Measurements from ENCODE around the gene BCL2L13.

BCL2L13 gene

DNA sequence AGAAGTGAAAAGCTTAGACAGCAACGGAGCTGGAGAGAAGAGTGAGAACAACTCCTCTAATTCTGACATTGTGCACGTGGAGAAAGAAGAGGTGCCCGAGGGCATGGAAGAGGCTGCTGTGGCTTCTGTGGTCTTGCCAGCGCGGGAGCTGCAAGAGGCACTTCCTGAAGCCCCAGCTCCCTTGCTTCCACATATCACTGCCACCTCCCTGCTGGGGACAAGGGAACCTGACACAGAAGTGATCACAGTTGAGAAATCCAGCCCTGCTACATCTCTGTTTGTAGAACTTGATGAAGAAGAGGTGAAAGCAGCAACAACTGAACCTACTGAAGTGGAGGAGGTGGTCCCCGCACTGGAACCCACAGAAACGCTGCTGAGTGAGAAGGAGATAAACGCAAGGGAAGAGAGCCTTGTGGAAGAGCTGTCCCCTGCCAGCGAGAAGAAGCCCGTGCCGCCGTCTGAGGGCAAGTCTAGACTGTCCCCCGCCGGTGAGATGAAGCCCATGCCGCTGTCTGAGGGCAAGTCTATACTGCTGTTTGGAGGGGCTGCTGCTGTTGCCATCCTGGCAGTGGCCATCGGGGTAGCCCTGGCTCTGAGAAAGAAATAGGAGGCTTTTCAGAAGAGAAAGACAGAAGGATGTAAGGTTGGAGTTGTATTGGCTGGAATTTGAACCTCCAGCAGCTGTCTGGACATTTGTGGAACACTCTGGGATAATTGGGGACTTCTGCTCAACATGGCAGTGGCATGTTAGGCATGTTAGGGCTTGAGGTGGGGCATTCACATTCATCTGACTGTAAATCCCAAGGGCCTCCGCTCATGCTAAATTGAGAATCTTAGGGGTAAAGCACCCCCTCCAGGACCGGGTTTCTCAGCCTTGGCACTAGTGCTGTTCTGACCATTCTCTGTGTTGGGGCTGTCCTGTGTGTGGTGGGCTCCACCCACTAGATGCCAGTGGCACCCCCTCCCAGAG, 88.7 kb downstream of the BCL2L13 start:
- no peak for DNase-seq (ENCODE audit: low read depth, low spot score)
- H3K36me3 ChIP-seq (ENCODE audit: insufficient read depth, insufficient read length, low read length): peaks cover 53% of the 10 kb centered on the region
- H3K4me3 ChIP-seq (ENCODE audit: insufficient read length, low read depth): no peak overlapping the region
- H3K4me1 ChIP-seq (ENCODE audit: insufficient read depth, insufficient read length): no peaks in the 10 kb centered on the region
- H3K9ac ChIP-seq (ENCODE audit: insufficient read length, low read depth): no peak overlapping the region
- H3K9me3 ChIP-seq (ENCODE audit: insufficient read depth, low read length): no peaks in the 10 kb centered on the region
- TF ChIP-seq YY1 (IDR thresholded peaks at IDR 0.05; ENCODE audit: insufficient read depth, insufficient read length) (no peak), ZNF274 (IDR thresholded peaks at IDR 0.05; ENCODE audit: low read depth, low read length) (no peak), SUZ12 (IDR thresholded peaks at IDR 0.05; ENCODE audit: extremely low read depth, insufficient read depth, insufficient read length) (no peak)
- no peaks in the 10 kb centered on the region for H3K27me3 ChIP-seq (ENCODE audit: insufficient read depth, insufficient read length)

DNA sequence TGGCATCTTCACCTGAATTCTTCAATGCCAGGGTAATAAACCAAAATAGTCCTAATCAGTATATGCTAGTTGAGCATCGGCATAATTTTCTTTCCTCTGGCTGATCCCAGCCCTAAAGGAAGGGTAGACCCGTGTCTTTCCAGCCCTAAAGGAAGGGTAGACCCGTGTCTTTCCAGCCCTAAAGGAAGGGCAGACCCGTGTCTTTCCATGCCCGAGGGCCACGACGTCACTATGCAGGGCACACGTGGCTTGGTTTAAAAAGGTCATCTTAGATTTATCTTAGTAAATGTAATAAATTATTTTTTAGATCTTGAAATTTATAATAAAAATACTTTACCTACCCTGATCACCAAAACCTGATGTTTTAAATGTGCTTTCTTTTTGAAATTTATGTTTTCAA, 90.2 kb downstream of the BCL2L13 start:
- no peak for DNase-seq (ENCODE audit: low read depth, low spot score)
- H3K36me3 ChIP-seq (ENCODE audit: insufficient read depth, insufficient read length, low read length): peaks cover 65% of the 10 kb centered on the region
- H3K4me3 ChIP-seq (ENCODE audit: insufficient read length, low read depth): no peak overlapping the region
- no peaks in the 10 kb centered on the region for H3K27me3 ChIP-seq (ENCODE audit: insufficient read depth, insufficient read length)
- TF ChIP-seq YY1 (IDR thresholded peaks at IDR 0.05; ENCODE audit: insufficient read depth, insufficient read length) (no peak), SUZ12 (IDR thresholded peaks at IDR 0.05; ENCODE audit: extremely low read depth, insufficient read depth, insufficient read length) (no peak), ZNF274 (IDR thresholded peaks at IDR 0.05; ENCODE audit: low read depth, low read length) (no peak)
- H3K4me1 ChIP-seq (ENCODE audit: insufficient read depth, insufficient read length): no peaks in the 10 kb centered on the region
- no peaks in the 10 kb centered on the region for H3K9me3 ChIP-seq (ENCODE audit: insufficient read depth, low read length)
- no peak overlapping the region for H3K9ac ChIP-seq (ENCODE audit: insufficient read length, low read depth)

DNA sequence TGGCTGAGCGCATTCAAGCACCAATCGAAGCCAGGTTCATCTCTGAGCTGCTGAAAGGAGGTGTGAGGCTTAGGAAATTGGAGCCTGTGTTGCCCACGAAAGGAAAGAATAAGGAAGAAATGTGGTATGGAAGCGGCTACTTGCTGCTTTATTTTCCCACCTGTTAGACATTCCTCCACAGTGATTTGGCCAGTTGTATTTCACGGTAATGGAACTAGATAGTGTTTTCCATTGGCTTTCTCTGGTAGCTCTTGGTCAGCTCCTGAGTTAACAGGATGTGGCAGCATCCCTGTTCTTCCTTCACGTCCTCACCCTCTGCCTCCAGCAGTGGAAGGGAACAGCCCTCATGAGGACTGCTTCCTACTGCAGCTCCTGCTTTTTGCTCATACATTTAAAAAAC, 91.0 kb downstream of the BCL2L13 start:
- DNase-seq (ENCODE audit: low read depth, low spot score): no peak
- Histone ChIP-seq H3K4me1 (ENCODE audit: insufficient read depth, insufficient read length) (no peaks in the 10 kb centered on the region), H3K36me3 (ENCODE audit: insufficient read depth, insufficient read length, low read length) (peaks cover 72% of the 10 kb centered on the region), H3K27me3 (ENCODE audit: insufficient read depth, insufficient read length) (no peaks in the 10 kb centered on the region), H3K9ac (ENCODE audit: insufficient read length, low read depth) (no peak overlapping the region), H3K9me3 (ENCODE audit: insufficient read depth, low read length) (no peaks in the 10 kb centered on the region), H3K4me3 (ENCODE audit: insufficient read length, low read depth) (no peak overlapping the region)
- TF ChIP-seq ZNF274 (IDR thresholded peaks at IDR 0.05; ENCODE audit: low read depth, low read length): no peak
- no peak for TF ChIP-seq SUZ12 (IDR thresholded peaks at IDR 0.05; ENCODE audit: extremely low read depth, insufficient read depth, insufficient read length)

DNA sequence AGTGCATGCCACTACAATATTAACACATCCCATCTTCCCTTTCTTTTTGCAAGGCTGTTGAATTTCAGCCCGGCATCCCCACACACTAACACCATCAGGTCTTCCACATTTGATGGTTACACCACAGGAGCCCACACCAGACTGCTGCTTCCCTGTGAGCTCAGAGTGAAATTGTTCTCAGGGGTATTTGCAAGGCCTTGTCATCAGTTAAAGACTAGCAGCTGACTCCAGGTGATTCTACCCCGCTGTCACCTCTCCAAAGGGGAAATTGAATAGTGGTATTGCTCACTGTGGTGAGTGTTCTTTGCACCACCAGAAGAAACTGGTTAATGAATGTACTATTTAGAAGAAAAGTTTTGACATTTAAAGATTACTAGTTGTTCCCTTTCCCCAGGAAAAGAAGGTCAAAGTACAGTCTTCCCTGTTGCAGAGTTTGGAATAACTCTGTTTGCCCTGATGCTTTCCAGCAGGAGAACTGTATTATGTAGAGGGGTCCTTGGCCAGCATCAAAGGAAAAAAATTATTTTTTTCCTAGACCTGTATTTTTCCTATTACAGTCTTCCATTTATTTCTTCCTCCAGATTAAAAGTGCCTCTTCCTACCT, 93.8 kb downstream of the BCL2L13 start:
- TF ChIP-seq ZNF274 (IDR thresholded peaks at IDR 0.05; ENCODE audit: low read depth, low read length): no peak
- TF ChIP-seq YY1 (IDR thresholded peaks at IDR 0.05; ENCODE audit: insufficient read depth, insufficient read length): no peak
- no peak for TF ChIP-seq SUZ12 (IDR thresholded peaks at IDR 0.05; ENCODE audit: extremely low read depth, insufficient read depth, insufficient read length)
- Histone ChIP-seq H3K9ac (ENCODE audit: insufficient read length, low read depth) (no peak overlapping the region), H3K36me3 (ENCODE audit: insufficient read depth, insufficient read length, low read length) (peaks cover 78% of the 10 kb centered on the region), H3K9me3 (ENCODE audit: insufficient read depth, low read length) (no peaks in the 10 kb centered on the region), H3K4me1 (ENCODE audit: insufficient read depth, insufficient read length) (no peaks in the 10 kb centered on the region), H3K27me3 (ENCODE audit: insufficient read depth, insufficient read length) (no peaks in the 10 kb centered on the region), H3K4me3 (ENCODE audit: insufficient read length, low read depth) (no peak overlapping the region)
- DNase-seq (ENCODE audit: low read depth, low spot score): no peak

DNA sequence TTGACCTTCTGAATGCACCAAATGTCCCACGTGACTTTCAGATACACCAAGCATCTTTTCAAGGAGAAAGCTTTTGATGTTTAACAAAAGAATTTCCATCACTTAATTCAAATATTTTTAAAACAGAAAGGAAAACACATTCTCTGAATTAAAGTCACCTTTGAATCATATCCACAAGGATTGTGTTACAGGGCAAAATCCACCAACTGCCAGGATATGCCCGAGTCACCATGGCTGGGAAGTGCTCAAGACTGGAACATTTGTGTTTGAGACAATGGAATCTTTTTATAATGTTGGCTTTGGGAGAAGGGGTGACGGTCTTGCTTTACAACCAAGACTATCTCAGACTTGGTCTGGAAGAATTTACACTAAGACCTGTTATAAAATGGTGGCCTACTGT, 94.9 kb downstream of the BCL2L13 start:
- no peak for TF ChIP-seq ZNF274 (IDR thresholded peaks at IDR 0.05; ENCODE audit: low read depth, low read length)
- no peak for TF ChIP-seq SUZ12 (IDR thresholded peaks at IDR 0.05; ENCODE audit: extremely low read depth, insufficient read depth, insufficient read length)
- TF ChIP-seq YY1 (IDR thresholded peaks at IDR 0.05; ENCODE audit: insufficient read depth, insufficient read length): no peak
- Histone ChIP-seq H3K4me1 (ENCODE audit: insufficient read depth, insufficient read length) (no peaks in the 10 kb centered on the region), H3K4me3 (ENCODE audit: insufficient read length, low read depth) (no peak overlapping the region), H3K36me3 (ENCODE audit: insufficient read depth, insufficient read length, low read length) (peaks cover 69% of the 10 kb centered on the region), H3K9ac (ENCODE audit: insufficient read length, low read depth) (no peak overlapping the region), H3K27me3 (ENCODE audit: insufficient read depth, insufficient read length) (no peaks in the 10 kb centered on the region), H3K9me3 (ENCODE audit: insufficient read depth, low read length) (no peaks in the 10 kb centered on the region)
- DNase-seq (ENCODE audit: low read depth, low spot score): no peak

DNA sequence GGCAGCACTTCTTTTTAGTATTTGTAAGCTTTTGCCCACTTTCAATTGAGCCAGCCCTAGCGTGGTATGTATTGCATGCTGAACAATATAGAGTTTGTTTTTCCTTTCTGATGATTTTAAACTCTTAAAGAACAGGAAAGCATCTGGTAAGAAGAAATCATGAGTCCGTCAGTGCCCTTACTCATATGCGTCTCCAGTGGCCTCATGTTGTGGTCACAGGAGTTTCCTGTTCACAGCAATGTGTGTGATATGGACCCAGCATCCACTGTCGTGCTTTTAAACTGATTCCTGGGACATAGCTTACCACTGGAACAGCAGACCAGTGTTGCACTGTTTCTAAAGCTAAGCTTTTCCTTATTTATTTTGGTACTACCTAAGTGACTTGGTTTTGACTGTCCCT, 95.6 kb downstream of the BCL2L13 start:
- Histone ChIP-seq H3K9me3 (ENCODE audit: insufficient read depth, low read length) (no peaks in the 10 kb centered on the region), H3K36me3 (ENCODE audit: insufficient read depth, insufficient read length, low read length) (peaks cover 68% of the 10 kb centered on the region), H3K4me3 (ENCODE audit: insufficient read length, low read depth) (no peak overlapping the region), H3K9ac (ENCODE audit: insufficient read length, low read depth) (no peak overlapping the region), H3K27me3 (ENCODE audit: insufficient read depth, insufficient read length) (no peaks in the 10 kb centered on the region), H3K4me1 (ENCODE audit: insufficient read depth, insufficient read length) (no peaks in the 10 kb centered on the region)
- TF ChIP-seq SUZ12 (IDR thresholded peaks at IDR 0.05; ENCODE audit: extremely low read depth, insufficient read depth, insufficient read length) (no peak), YY1 (IDR thresholded peaks at IDR 0.05; ENCODE audit: insufficient read depth, insufficient read length) (no peak), ZNF274 (IDR thresholded peaks at IDR 0.05; ENCODE audit: low read depth, low read length) (no peak)
- DNase-seq (ENCODE audit: low read depth, low spot score): no peak

DNA sequence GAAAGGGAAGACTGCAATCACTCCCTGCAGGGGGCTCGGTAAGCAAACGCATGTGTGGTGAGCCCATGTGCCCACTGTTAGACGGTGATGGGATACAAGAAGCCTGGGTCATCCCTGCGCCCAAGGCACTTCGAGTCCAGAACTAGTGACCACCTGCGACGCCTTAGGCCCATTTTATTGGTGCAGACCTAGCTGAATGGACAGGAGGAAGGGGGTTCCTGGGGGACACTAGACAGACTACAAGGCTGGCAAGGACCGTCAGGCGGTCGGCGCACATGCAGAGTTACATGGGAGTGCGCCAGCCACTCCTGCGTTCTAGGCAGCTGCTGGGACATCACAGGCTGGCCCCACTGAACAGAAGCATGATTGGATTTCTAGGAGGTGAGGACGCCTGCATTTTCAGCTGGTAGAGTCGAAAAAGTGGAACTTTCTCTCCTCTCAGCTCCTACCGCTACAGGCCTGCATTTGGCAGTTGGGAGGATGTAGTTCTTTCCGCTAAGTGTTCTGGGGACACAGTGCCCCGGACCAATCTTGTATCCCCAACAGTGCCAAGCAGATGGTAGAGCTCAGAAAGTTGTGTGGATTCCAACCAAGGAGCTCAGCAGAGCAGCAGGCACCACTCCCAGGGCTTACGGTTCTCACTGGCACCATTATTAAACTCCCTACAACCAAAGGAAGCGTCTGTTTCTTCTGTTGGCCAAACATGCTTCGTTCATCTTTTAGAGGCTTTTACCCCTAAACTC, 100.0 kb downstream of the BCL2L13 start:
- TF ChIP-seq YY1 (IDR thresholded peaks at IDR 0.05; ENCODE audit: insufficient read depth, insufficient read length) (no peak), ZNF274 (IDR thresholded peaks at IDR 0.05; ENCODE audit: low read depth, low read length) (no peak), SUZ12 (IDR thresholded peaks at IDR 0.05; ENCODE audit: extremely low read depth, insufficient read depth, insufficient read length) (no peak)
- Histone ChIP-seq H3K9me3 (ENCODE audit: insufficient read depth, low read length) (no peaks in the 10 kb centered on the region), H3K9ac (ENCODE audit: insufficient read length, low read depth) (no peak overlapping the region), H3K4me1 (ENCODE audit: insufficient read depth, insufficient read length) (peaks cover 3% of the 10 kb centered on the region), H3K4me3 (ENCODE audit: insufficient read length, low read depth) (no peak overlapping the region), H3K36me3 (ENCODE audit: insufficient read depth, insufficient read length, low read length) (peaks cover 30% of the 10 kb centered on the region), H3K27me3 (ENCODE audit: insufficient read depth, insufficient read length) (no peaks in the 10 kb centered on the region)
- DNase-seq (ENCODE audit: low read depth, low spot score): no peak
